ENCODE results near the gene FAM227B.

The FAM227B gene

GRCh38 chr15:49331951-49332350 lies 288.7 kb downstream of the FAM227B start:
- TF ChIP-seq CTCF (IDR thresholded peaks at IDR 0.05; ENCODE audit: low read depth, low read length) = no peak
- H3K4me3 ChIP-seq (ENCODE audit: low read depth, low read length) = no peak overlapping the region

GRCh38 chr15:49331442-49331841 lies 289.2 kb downstream of the FAM227B start:
- H3K4me3 ChIP-seq (ENCODE audit: low read depth, low read length) = no peak overlapping the region
- TF ChIP-seq CTCF (IDR thresholded peaks at IDR 0.05; ENCODE audit: low read depth, low read length) = no peak

GRCh38 chr15:49330166-49330565 lies 290.5 kb downstream of the FAM227B start:
- H3K4me3 ChIP-seq (ENCODE audit: low read depth, low read length) = no peak overlapping the region
- no peak for TF ChIP-seq CTCF (IDR thresholded peaks at IDR 0.05; ENCODE audit: low read depth, low read length)

- no peak for TF ChIP-seq CTCF (IDR thresholded peaks at IDR 0.05; ENCODE audit: low read depth, low read length)
- no peak overlapping the region for H3K4me3 ChIP-seq (ENCODE audit: low read depth, low read length)
Measured at GRCh38 chr15:49328941-49329340, 291.7 kb downstream of the FAM227B start.

- no peak overlapping the region for H3K4me3 ChIP-seq (ENCODE audit: low read depth, low read length)
- TF ChIP-seq CTCF (IDR thresholded peaks at IDR 0.05; ENCODE audit: low read depth, low read length) = no peak
Measured at GRCh38 chr15:49327927-49328326, 292.7 kb downstream of the FAM227B start.

- TF ChIP-seq CTCF (IDR thresholded peaks at IDR 0.05; ENCODE audit: low read depth, low read length) = no peak
- H3K4me3 ChIP-seq (ENCODE audit: low read depth, low read length) = no peak overlapping the region
Measured at GRCh38 chr15:49323207-49323606, 297.4 kb downstream of the FAM227B start.

GRCh38 chr15:49320351-49320750 lies 300.3 kb downstream of the FAM227B start:
- no peak for TF ChIP-seq CTCF (IDR thresholded peaks at IDR 0.05; ENCODE audit: low read depth, low read length)
- H3K4me3 ChIP-seq (ENCODE audit: low read depth, low read length) = no peak overlapping the region

Data from WI38 (cell line).